SK-N-SH (cell line): ENCODE data around the gene AGFG2.
A peak's percentile ranks its signal among the peaks of the same experiment; 100 is the strongest.

Experiments
- EP300 ChIP-seq, 2 experiments: IDR thresholded peaks; 2 replicates each; pipeline versions ENCODE4 v1.4.0 to v1.6.1; 2012; ENCODE audit warnings: borderline replicate concordance in 1 of 2, low read depth in 1 of 2, low read length in 1 of 2
- POLR2AphosphoS5 ChIP-seq: IDR thresholded peaks from 2 replicates; pipeline ENCODE4 v1.6.1; 2012; ENCODE audit warnings: low read depth, low read length
- RFX5 ChIP-seq: IDR thresholded peaks from 2 replicates; pipeline ENCODE4 v1.6.1; 2012; ENCODE audit warnings: mild to moderate bottlenecking, improper control_type of control experiment, low read length
- TEAD4 ChIP-seq: IDR thresholded peaks from 2 replicates; pipeline ENCODE4 v1.4.0; 2012; ENCODE audit warnings: mild to moderate bottlenecking, borderline replicate concordance; ENCODE audit not compliant: insufficient read depth
- USF2 ChIP-seq: fragments of 150-350 bp; IDR thresholded peaks from 2 replicates; pipeline ENCODE4 v1.6.1; 2017; ENCODE audit warnings: antibody characterized with exemption, low read length, low read depth, borderline replicate concordance
- YY1 ChIP-seq: IDR thresholded peaks from 2 replicates; pipeline ENCODE4 v1.4.0; 2012; ENCODE audit warnings: low read depth, mild to moderate bottlenecking
- TF ChIP-seq, protein P1 (sequence below): fragments of 200-600 bp; sonication (generic); IDR thresholded peaks from 2 replicates; pipeline ENCODE4 v1.6.1; 2017; ENCODE audit warnings: antibody characterized with exemption, mild to moderate bottlenecking, moderate library complexity

- TF ChIP-seq EP300 (IDR thresholded peaks at IDR 0.05; ENCODE audit: borderline replicate concordance in 1 of 2, low read depth in 1 of 2, low read length in 1 of 2) (no peak), TEAD4 (no peak), YY1 (no peak), USF2 (0 out of 2 replicates have a peak, but pooled peaks have one; percentile 1), POLR2AphosphoS5 (no peak), RFX5 (no peak)
- TF ChIP-seq, protein P1, sequence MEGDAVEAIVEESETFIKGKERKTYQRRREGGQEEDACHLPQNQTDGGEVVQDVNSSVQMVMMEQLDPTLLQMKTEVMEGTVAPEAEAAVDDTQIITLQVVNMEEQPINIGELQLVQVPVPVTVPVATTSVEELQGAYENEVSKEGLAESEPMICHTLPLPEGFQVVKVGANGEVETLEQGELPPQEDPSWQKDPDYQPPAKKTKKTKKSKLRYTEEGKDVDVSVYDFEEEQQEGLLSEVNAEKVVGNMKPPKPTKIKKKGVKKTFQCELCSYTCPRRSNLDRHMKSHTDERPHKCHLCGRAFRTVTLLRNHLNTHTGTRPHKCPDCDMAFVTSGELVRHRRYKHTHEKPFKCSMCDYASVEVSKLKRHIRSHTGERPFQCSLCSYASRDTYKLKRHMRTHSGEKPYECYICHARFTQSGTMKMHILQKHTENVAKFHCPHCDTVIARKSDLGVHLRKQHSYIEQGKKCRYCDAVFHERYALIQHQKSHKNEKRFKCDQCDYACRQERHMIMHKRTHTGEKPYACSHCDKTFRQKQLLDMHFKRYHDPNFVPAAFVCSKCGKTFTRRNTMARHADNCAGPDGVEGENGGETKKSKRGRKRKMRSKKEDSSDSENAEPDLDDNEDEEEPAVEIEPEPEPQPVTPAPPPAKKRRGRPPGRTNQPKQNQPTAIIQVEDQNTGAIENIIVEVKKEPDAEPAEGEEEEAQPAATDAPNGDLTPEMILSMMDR: peak; percentile 98
Measured at GRCh38 chr7:100563809-100564400, 24.9 kb downstream of the AGFG2 start.
